Astrocyte (in vitro differentiated cells and primary cell): Measurements from ENCODE around the gene CCNYL1. TPM values are rescaled to one million over a fixed set of nuclear protein-coding genes. Genes with fewer than 3 reads are reported as not detected.
"Not testable (repeated sequence)": the region's sequence is repeated elsewhere in the genome, so short reads cannot be mapped to it uniquely, and the experiment has no call there.

ENCODE experiments used
- DNase-seq: peaks from one replicate; pipeline ENCODE4 v3.0.0-alpha.2; 2010; ENCODE audit warnings: low read depth
- FAIRE-seq: peaks from 2 replicates; lab custom pipeline; 2011; peaks lifted over from hg19 to GRCh38; lab: Jason Lieb, UNC
- H2AFZ ChIP-seq: 2 replicates; pipeline ENCODE4 v1.6.0; 2012; ENCODE audit warnings: low read depth, low read length, inconsistent platforms
- H3K27ac ChIP-seq: 2 replicates; pipeline ENCODE4 v1.5.1; 2011; ENCODE audit warnings: low read depth, low read length, inconsistent platforms
- H3K27me3 ChIP-seq: 2 replicates; pipeline ENCODE4 v1.6.0; 2011; ENCODE audit warnings: low read length, inconsistent platforms; ENCODE audit not compliant: insufficient read depth
- H3K36me3 ChIP-seq: 2 replicates; pipeline ENCODE4 v1.5.1; 2011; ENCODE audit warnings: low read length, inconsistent platforms; ENCODE audit not compliant: insufficient read depth
- H3K4me1 ChIP-seq: 2 replicates; pipeline ENCODE4 v1.5.1; 2011; ENCODE audit warnings: low read length, inconsistent platforms; ENCODE audit not compliant: insufficient read depth
- H3K4me2 ChIP-seq: 2 replicates; pipeline ENCODE4 v1.6.0; 2012; ENCODE audit warnings: low read length, inconsistent platforms
- H3K4me3 ChIP-seq: 2 replicates; pipeline ENCODE4 v1.5.1; 2011; ENCODE audit warnings: low read depth, mild to moderate bottlenecking, low read length, inconsistent platforms; ENCODE audit not compliant: insufficient read depth
- H3K79me2 ChIP-seq: 2 replicates; pipeline ENCODE4 v1.6.0; 2012; ENCODE audit warnings: mild to moderate bottlenecking, low read length, inconsistent platforms; ENCODE audit not compliant: insufficient read depth
- H3K9ac ChIP-seq: 2 replicates; pipeline ENCODE4 v1.6.0; 2012; ENCODE audit warnings: mild to moderate bottlenecking, low read length, inconsistent platforms
- H3K9me3 ChIP-seq: 2 replicates; pipeline ENCODE4 v1.5.1; 2012; ENCODE audit warnings: low read depth, mild to moderate bottlenecking, low read length, inconsistent platforms; ENCODE audit not compliant: insufficient read depth
- H4K20me1 ChIP-seq: 2 replicates; pipeline ENCODE4 v1.6.0; 2012; ENCODE audit warnings: low read length, inconsistent platforms; ENCODE audit not compliant: insufficient read depth
- H3K27ac Mint-ChIP-seq: one replicate; pipeline ENCODE4 v1.8.0; 2021; ENCODE audit warnings: mild to moderate bottlenecking, mixed read lengths; ENCODE audit not compliant: unreplicated experiment
- H3K27me3 Mint-ChIP-seq: one replicate; pipeline ENCODE4 v1.8.0; 2021; ENCODE audit warnings: low read depth, mixed read lengths; ENCODE audit not compliant: unreplicated experiment
- H3K36me3 Mint-ChIP-seq: one replicate; pipeline ENCODE4 v1.8.0; 2021; ENCODE audit warnings: low read depth, mixed read lengths; ENCODE audit not compliant: unreplicated experiment
- H3K4me1 Mint-ChIP-seq: one replicate; pipeline ENCODE4 v1.8.0; 2021; ENCODE audit warnings: low read depth, mixed read lengths; ENCODE audit not compliant: unreplicated experiment
- H3K4me3 Mint-ChIP-seq: one replicate; pipeline ENCODE4 v1.8.0; 2021; ENCODE audit warnings: mild to moderate bottlenecking, moderate library complexity, mixed read lengths; ENCODE audit not compliant: unreplicated experiment
- H3K9me3 Mint-ChIP-seq: one replicate; pipeline ENCODE4 v1.8.0; 2021; ENCODE audit warnings: mild to moderate bottlenecking, mixed read lengths; ENCODE audit not compliant: unreplicated experiment
- CTCF ChIP-seq: IDR thresholded peaks from 2 replicates; pipeline ENCODE4 v1.5.1; 2011; ENCODE audit warnings: low read depth, mild to moderate bottlenecking, inconsistent platforms, low read length, moderate library complexity; ENCODE audit not compliant: insufficient read depth
- EZH2 ChIP-seq: IDR thresholded peaks from 2 replicates; pipeline ENCODE4 v1.6.1; 2012; ENCODE audit warnings: mild to moderate bottlenecking, low read length, inconsistent platforms; ENCODE audit not compliant: insufficient read depth
- total RNA-seq: library from RNA; stranded (reverse); gene quantifications from 2 replicates; pipeline ENCODE4 v1.2.1, GENCODE V29; 2021

Gene CCNYL1
- total RNA-seq, 1 donor from 2014 or later = 35.2 TPM

- Histone ChIP-seq H3K27ac (no peak overlapping the region), H3K9ac (no peak overlapping the region)
Observed at GRCh38 chr2:207750876-207751275, 39.4 kb downstream of the CCNYL1 start.

GRCh38 chr2:207753688-207754087 lies 42.2 kb downstream of the CCNYL1 start:
- H3K36me3 Mint-ChIP-seq, H3K9me3 ChIP-seq, H3K4me1 Mint-ChIP-seq, H3K27ac Mint-ChIP-seq, H3K27me3 ChIP-seq, H3K4me3 ChIP-seq, H3K36me3 ChIP-seq, H3K4me1 ChIP-seq, H4K20me1 ChIP-seq, H3K79me2 ChIP-seq, H3K4me3 Mint-ChIP-seq, DNase-seq, FAIRE-seq, H3K27me3 Mint-ChIP-seq, H3K27ac ChIP-seq, H3K9me3 Mint-ChIP-seq, H3K4me2 ChIP-seq, H2AFZ ChIP-seq, H3K9ac ChIP-seq: not testable (repeated sequence)

More at GRCh38 chr2:207750876-207751275, 39.4 kb downstream of the CCNYL1 start:
- no peak overlapping the region for H3K4me3 Mint-ChIP-seq
- FAIRE-seq (no peak), DNase-seq (no peak)
- Histone ChIP-seq H3K9me3 (no peaks in the 10 kb centered on the region), H4K20me1 (no peaks in the 10 kb centered on the region), H2AFZ (no peak overlapping the region), H3K4me2 (no peak overlapping the region), H3K4me3 (no peak overlapping the region), H3K36me3 (peaks cover 5% of the 10 kb centered on the region), H3K79me2 (no peaks in the 10 kb centered on the region), H3K27me3 (no peaks in the 10 kb centered on the region), H3K4me1 (no peaks in the 10 kb centered on the region)
- H3K27me3 Mint-ChIP-seq = no peaks in the 10 kb centered on the region
- H3K27ac Mint-ChIP-seq = no peak overlapping the region
- no peaks in the 10 kb centered on the region for H3K4me1 Mint-ChIP-seq
- TF ChIP-seq CTCF = no peak
- TF ChIP-seq EZH2 = no peak
- peaks cover 4% of the 10 kb centered on the region for H3K36me3 Mint-ChIP-seq
- no peaks in the 10 kb centered on the region for H3K9me3 Mint-ChIP-seq

GRCh38 chr2:207754498-207755383 lies 43.3 kb downstream of the CCNYL1 start:
- H3K79me2 ChIP-seq = no peaks in the 10 kb centered on the region
- H2AFZ ChIP-seq = no peak overlapping the region
- no peak overlapping the region for H3K27ac Mint-ChIP-seq
- no peak overlapping the region for H3K27ac ChIP-seq
- no peaks in the 10 kb centered on the region for H3K4me1 Mint-ChIP-seq
- H4K20me1 ChIP-seq = no peaks in the 10 kb centered on the region
- DNase-seq (no peak), FAIRE-seq (no peak)
- no peak overlapping the region for H3K4me3 ChIP-seq
- no peak for TF ChIP-seq EZH2
- TF ChIP-seq CTCF = no peak
- peaks cover 4% of the 10 kb centered on the region for H3K36me3 Mint-ChIP-seq
- no peak overlapping the region for H3K4me2 ChIP-seq
- H3K9me3 ChIP-seq = no peaks in the 10 kb centered on the region
- peaks cover 5% of the 10 kb centered on the region for H3K36me3 ChIP-seq
- H3K9ac ChIP-seq = no peak overlapping the region
- no peaks in the 10 kb centered on the region for H3K4me1 ChIP-seq
- H3K27me3 ChIP-seq = no peaks in the 10 kb centered on the region
- no peaks in the 10 kb centered on the region for H3K9me3 Mint-ChIP-seq
- H3K4me3 Mint-ChIP-seq = no peak overlapping the region
- peaks cover 2% of the 10 kb centered on the region for H3K27me3 Mint-ChIP-seq
